GM12878 (cell line): ENCODE measurements around the gene SEC24D. TPM values are rescaled to one million over a fixed set of nuclear protein-coding genes. Genes with fewer than 3 reads are reported as not detected.

Experiments used
- ATAC-seq: fragments of 200-7000 bp; cut with Tn5 transposase; 3 replicates; pipeline ENCODE4 v1.9.1; 2020; ENCODE audit warnings: mild to moderate bottlenecking, moderate library complexity
- BruUV-seq: library from RNA; stranded (reverse); fragments of 400-500 nt; replicated peaks from 2 replicates; lab custom pipeline; 2021; lab: Mats Ljungman, UMichigan
- CTCF ChIA-PET: fragments of 300-600 bp; sonication (Branson Sonifier 250); formaldehyde crosslinking; extraction: SDS; loops from one replicate; lab custom pipeline; 2021; ENCODE audit warnings: inconsistent platforms; lab: Yijun Ruan, JAX
- POLR2A ChIA-PET: fragments of 350-600 bp; formaldehyde crosslinking; extraction: SDS; loops from one replicate; lab custom pipeline; 2021; ENCODE audit warnings: inconsistent platforms; lab: Charles Lee
- RAD21 ChIA-PET: fragments of 300-600 bp; sonication (Branson Sonifier 250); formaldehyde crosslinking; loops from one replicate; lab custom pipeline; 2023; ENCODE audit warnings: antibody characterized with exemption; ENCODE audit not compliant: unreplicated experiment; lab: Charles Lee
- SMC1A ChIA-PET: fragments of 300-600 bp; sonication (Branson Sonifier 250); formaldehyde crosslinking; loops from one replicate; lab custom pipeline; 2023; ENCODE audit not compliant: unreplicated experiment, uncharacterized antibody; lab: Charles Lee
- DNase-seq: peaks from one replicate; pipeline ENCODE4 v3.0.0-alpha.2; 2011; ENCODE audit warnings: low read depth, low spot score
- FAIRE-seq: peaks from 3 replicates; lab custom pipeline; 2011; peaks lifted over from hg19 to GRCh38; lab: Jason Lieb, UNC
- H2AFZ ChIP-seq: 2 replicates; pipeline ENCODE4 v1.6.0; 2011; ENCODE audit warnings: low read depth, low read length, control low read depth; ENCODE audit not compliant: control insufficient read depth
- H3K27ac ChIP-seq: 2 replicates; pipeline ENCODE4 v1.5.1; 2011; ENCODE audit warnings: control low read depth; ENCODE audit not compliant: control insufficient read depth, insufficient read depth
- H3K27me3 ChIP-seq, 2 experiments: replicated peaks in 1 of 2; 2 replicates each; pipeline versions ENCODE4 v1.6.0 to v1.6.1; 2011; ENCODE audit warnings: low read length in 1 of 2; ENCODE audit not compliant: control insufficient read depth in 2 of 2, insufficient read depth in 2 of 2
- H3K36me3 ChIP-seq, 2 experiments: 2 replicates each; pipeline ENCODE4 v1.5.1; 2011; ENCODE audit warnings: low read length in 1 of 2; ENCODE audit not compliant: control insufficient read depth in 2 of 2, insufficient read depth in 2 of 2
- H3K4me1 ChIP-seq: 2 replicates; pipeline ENCODE4 v1.6.1; 2011; ENCODE audit warnings: mild to moderate bottlenecking, low read length, moderate library complexity, mixed read lengths; ENCODE audit not compliant: control insufficient read depth, insufficient read depth
- H3K4me2 ChIP-seq: 2 replicates; pipeline ENCODE4 v1.6.0; 2011; ENCODE audit warnings: control low read depth; ENCODE audit not compliant: control insufficient read depth, insufficient read depth
- H3K4me3 ChIP-seq: fragments of 200-600 bp; sonication (generic); 2 replicates; pipeline ENCODE4 v1.5.1; 2016
- H3K79me2 ChIP-seq: 2 replicates; pipeline ENCODE4 v1.6.0; 2011; ENCODE audit warnings: low read length; ENCODE audit not compliant: control insufficient read depth, insufficient read depth
- H3K9ac ChIP-seq: 2 replicates; pipeline ENCODE4 v1.8.0; 2011; ENCODE audit warnings: low read length, control low read depth, mixed read lengths; ENCODE audit not compliant: control insufficient read depth, insufficient read depth
- H3K9me3 ChIP-seq: replicated peaks from 3 replicates; pipeline ENCODE4 v1.5.1; 2011; ENCODE audit warnings: mild to moderate bottlenecking, low read length; ENCODE audit not compliant: control insufficient read depth, insufficient read depth
- H4K20me1 ChIP-seq: 2 replicates; pipeline ENCODE4 v1.6.0; 2011; ENCODE audit not compliant: control insufficient read depth, insufficient read depth
- BMI1 ChIP-seq: fragments of 450-650 bp; IDR thresholded peaks from 2 replicates; pipeline ENCODE4 v1.6.1; 2016; ENCODE audit warnings: mild to moderate bottlenecking, moderate library complexity, borderline replicate concordance
- FOXM1 ChIP-seq: IDR thresholded peaks from 2 replicates; pipeline ENCODE4 v1.6.1; 2012; ENCODE audit warnings: low read depth, mild to moderate bottlenecking, inconsistent platforms, low read length, moderate library complexity
- LARP7 ChIP-seq: fragments of 450-650 bp; IDR thresholded peaks from 2 replicates; pipeline ENCODE4 v1.6.1; 2017; ENCODE audit warnings: mild to moderate bottlenecking
- MYB ChIP-seq: fragments of 150-350 bp; IDR thresholded peaks from 2 replicates; pipeline ENCODE4 v1.6.1; 2014; ENCODE audit warnings: mild to moderate bottlenecking, low read depth, low read length, borderline replicate concordance
- NR2F1 ChIP-seq: fragments of 450-650 bp; conservative IDR thresholded peaks from 2 replicates; pipeline ENCODE4 v1.6.1; 2017; ENCODE audit warnings: mild to moderate bottlenecking
- NRF1 ChIP-seq: conservative IDR thresholded peaks from 2 replicates; pipeline ENCODE4 v1.6.1; 2011; ENCODE audit warnings: mild to moderate bottlenecking, low read depth, low read length, improper control_type of control experiment
- RCOR1 ChIP-seq: conservative IDR thresholded peaks from 2 replicates; pipeline ENCODE4 v1.6.1; 2012; ENCODE audit warnings: low read depth, low read length, improper control_type of control experiment
- RUNX3 ChIP-seq: IDR thresholded peaks from 2 replicates; pipeline ENCODE4 v1.6.1; 2012; ENCODE audit warnings: low read length, inconsistent platforms
- SUPT20H ChIP-seq: IDR thresholded peaks from 2 replicates; pipeline ENCODE4 v1.6.1; 2011; ENCODE audit warnings: low read depth, mild to moderate bottlenecking, low read length, moderate library complexity, borderline replicate concordance; ENCODE audit not compliant: control insufficient read depth
- TCF12 ChIP-seq: IDR thresholded peaks from 2 replicates; pipeline ENCODE4 v1.6.1; 2011; ENCODE audit warnings: low read depth, mild to moderate bottlenecking, low read length
- TCF7 ChIP-seq: IDR thresholded peaks from 2 replicates; pipeline ENCODE4 v1.6.1; 2014; ENCODE audit warnings: antibody characterized with exemption, borderline replicate concordance
- YBX1 ChIP-seq: fragments of 450-650 bp; IDR thresholded peaks from 2 replicates; pipeline ENCODE4 v1.6.1; 2016; ENCODE audit warnings: antibody characterized with exemption
- WGBS: methylation state at CpG from one replicate; pipeline ENCODE4 v1.1.6; 2016; ENCODE audit warnings: low lambda C conversion rate; ENCODE audit not compliant: insufficient replicate concordance, insufficient coverage; ENCODE audit errors: missing lambda C conversion rate; 5-methylcytosine and 5-hydroxymethylcytosine counted together
- in situ Hi-C: fragments of 300-500 bp; cut with MboI; formaldehyde crosslinking; loops from 9 replicates; pipeline ENCODE4 v1.14.3; 2018; ENCODE audit warnings: mixed read lengths
- intact Hi-C: fragments of 100-400 bp; cut with micrococcal nuclease; formaldehyde crosslinking; loops from one replicate; pipeline ENCODE4 v1.14.2; 2022; ENCODE audit not compliant: unreplicated experiment
- polyA plus RNA-seq, 11 experiments: library from polyadenylated mRNA; depleted of rRNA in 4 of 11; unstranded in 6 of 11; stranded (reverse) in 5 of 11; fragments of >200 nt; fragmentation: Nextera tagmentation in 4 of 11; fragmentation: Illumina TruSeq in 1 of 11; extraction: Ambion mirVana in 4 of 11; extraction: Trizol in 1 of 11; gene quantifications; 1 replicate in 1 of 11; 2 replicates in 10 of 11; pipeline versions ENCODE4 v1.2.1 to v1.2.3, GENCODE V29; 2011 to 2016; ENCODE audit warnings: inconsistent platforms in 2 of 11, missing spikeins in 2 of 11, low read depth in 1 of 11
- total RNA-seq, 4 experiments: library from RNA; depleted of rRNA in 3 of 4; stranded (reverse); fragments of >200 nt in 3 of 4; fragmentation: Illumina TruSeq in 1 of 4; extraction: Trizol in 1 of 4; gene quantifications; 2 replicates each; pipeline versions ENCODE4 v1.2.1 to v1.2.3, GENCODE V29; 2013 to 2021
- TF ChIP-seq, protein P1 (sequence below): IDR thresholded peaks from 2 replicates; pipeline ENCODE4 v1.6.1; 2012; ENCODE audit warnings: low read depth, low read length, improper control_type of control experiment
- TF ChIP-seq, protein P2 (sequence below): fragments of 450-650 bp; IDR thresholded peaks from 2 replicates; pipeline ENCODE4 v1.6.1; 2016; ENCODE audit warnings: mild to moderate bottlenecking
- TF ChIP-seq, protein P3 (sequence below): fragments of 450-650 bp; formaldehyde crosslinking; IDR thresholded peaks from 2 replicates; pipeline ENCODE4 v1.5.0; 2022; ENCODE audit warnings: mild to moderate bottlenecking, missing genetic modification characterization

Gene SEC24D
- total and polyA plus RNA-seq, 10 of the 15 experiments (the other 5 are each of a cell fraction or from before 2014, with no cell fraction given), result 12.8 to 61.9 (median 25.6) TPM

DNA sequence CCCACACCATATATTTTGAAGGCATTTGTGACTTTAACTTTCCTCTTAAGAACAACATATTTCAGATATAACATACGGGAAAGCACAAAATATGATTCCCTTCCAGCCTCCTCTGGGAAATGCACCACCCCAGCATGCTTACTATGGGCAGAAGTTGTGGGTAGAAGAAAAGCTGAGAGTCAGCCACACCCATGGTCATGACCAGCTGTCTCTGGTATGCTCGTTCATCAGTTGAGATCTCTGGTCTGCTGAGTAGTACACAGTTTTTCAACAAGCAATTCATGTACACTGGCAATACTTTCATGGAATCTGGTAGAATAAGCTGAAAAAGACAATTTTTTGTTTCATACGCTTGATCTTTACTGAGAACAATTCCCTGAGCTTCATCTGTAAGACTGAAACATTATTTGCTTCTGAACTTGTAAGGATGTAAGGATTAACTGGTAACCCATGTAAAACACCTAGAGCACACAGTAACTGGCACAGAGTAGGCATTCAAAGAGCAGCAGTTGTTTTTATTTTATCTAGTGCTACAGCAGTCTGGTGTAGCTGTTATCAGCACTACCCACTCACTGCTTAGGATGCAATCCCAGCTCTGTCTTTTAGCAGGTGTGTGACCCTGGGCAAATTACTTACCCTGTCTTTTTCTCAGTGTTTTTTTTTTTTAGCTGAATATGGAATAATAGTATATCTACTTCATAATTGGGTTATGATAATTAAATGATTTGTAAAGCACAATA is 103.2 kb downstream of the SEC24D start:
- WGBS, result 76% methylated on average over 3 of the region's 3 CpGs

More for the DNA sequence above, 103.2 kb downstream of the SEC24D start:
- intact Hi-C loops (no loop called here), in situ Hi-C loops (no loop called here)
- no peak for TF ChIP-seq MYB
- no peak for TF ChIP-seq NR2F1
- TF ChIP-seq LARP7, result no peak
- TF ChIP-seq NRF1, result no peak
- TF ChIP-seq FOXM1, result no peak
- TF ChIP-seq, protein P1, sequence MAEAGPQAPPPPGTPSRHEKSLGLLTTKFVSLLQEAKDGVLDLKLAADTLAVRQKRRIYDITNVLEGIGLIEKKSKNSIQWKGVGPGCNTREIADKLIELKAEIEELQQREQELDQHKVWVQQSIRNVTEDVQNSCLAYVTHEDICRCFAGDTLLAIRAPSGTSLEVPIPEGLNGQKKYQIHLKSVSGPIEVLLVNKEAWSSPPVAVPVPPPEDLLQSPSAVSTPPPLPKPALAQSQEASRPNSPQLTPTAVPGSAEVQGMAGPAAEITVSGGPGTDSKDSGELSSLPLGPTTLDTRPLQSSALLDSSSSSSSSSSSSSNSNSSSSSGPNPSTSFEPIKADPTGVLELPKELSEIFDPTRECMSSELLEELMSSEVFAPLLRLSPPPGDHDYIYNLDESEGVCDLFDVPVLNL, result no peak
- no peak for TF ChIP-seq TCF7
- no peak for TF ChIP-seq RCOR1
- no peak for TF ChIP-seq BMI1
- TF ChIP-seq, protein P2, sequence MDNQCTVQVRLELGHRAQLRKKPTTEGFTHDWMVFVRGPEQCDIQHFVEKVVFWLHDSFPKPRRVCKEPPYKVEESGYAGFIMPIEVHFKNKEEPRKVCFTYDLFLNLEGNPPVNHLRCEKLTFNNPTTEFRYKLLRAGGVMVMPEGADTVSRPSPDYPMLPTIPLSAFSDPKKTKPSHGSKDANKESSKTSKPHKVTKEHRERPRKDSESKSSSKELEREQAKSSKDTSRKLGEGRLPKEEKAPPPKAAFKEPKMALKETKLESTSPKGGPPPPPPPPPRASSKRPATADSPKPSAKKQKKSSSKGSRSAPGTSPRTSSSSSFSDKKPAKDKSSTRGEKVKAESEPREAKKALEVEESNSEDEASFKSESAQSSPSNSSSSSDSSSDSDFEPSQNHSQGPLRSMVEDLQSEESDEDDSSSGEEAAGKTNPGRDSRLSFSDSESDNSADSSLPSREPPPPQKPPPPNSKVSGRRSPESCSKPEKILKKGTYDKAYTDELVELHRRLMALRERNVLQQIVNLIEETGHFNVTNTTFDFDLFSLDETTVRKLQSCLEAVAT, result no peak
- no peak for TF ChIP-seq RUNX3
- no peak for TF ChIP-seq YBX1
- TF ChIP-seq SUPT20H, result no peak
- TF ChIP-seq, protein P3, sequence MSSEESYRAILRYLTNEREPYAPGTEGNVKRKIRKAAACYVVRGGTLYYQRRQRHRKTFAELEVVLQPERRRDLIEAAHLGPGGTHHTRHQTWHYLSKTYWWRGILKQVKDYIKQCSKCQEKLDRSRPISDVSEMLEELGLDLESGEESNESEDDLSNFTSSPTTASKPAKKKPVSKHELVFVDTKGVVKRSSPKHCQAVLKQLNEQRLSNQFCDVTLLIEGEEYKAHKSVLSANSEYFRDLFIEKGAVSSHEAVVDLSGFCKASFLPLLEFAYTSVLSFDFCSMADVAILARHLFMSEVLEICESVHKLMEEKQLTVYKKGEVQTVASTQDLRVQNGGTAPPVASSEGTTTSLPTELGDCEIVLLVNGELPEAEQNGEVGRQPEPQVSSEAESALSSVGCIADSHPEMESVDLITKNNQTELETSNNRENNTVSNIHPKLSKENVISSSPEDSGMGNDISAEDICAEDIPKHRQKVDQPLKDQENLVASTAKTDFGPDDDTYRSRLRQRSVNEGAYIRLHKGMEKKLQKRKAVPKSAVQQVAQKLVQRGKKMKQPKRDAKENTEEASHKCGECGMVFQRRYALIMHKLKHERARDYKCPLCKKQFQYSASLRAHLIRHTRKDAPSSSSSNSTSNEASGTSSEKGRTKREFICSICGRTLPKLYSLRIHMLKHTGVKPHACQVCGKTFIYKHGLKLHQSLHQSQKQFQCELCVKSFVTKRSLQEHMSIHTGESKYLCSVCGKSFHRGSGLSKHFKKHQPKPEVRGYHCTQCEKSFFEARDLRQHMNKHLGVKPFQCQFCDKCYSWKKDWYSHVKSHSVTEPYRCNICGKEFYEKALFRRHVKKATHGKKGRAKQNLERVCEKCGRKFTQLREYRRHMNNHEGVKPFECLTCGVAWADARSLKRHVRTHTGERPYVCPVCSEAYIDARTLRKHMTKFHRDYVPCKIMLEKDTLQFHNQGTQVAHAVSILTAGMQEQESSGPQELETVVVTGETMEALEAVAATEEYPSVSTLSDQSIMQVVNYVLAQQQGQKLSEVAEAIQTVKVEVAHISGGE (CRISPR knock-in tag), result no peak
- no peak for TF ChIP-seq TCF12
- no peaks in the 10 kb centered on the region for H3K79me2 ChIP-seq
- H3K9ac ChIP-seq, result no peak overlapping the region
- ATAC-seq, result no peak
- no peak for DNase-seq
- H3K9me3 ChIP-seq, result no peaks in the 10 kb centered on the region
- H2AFZ ChIP-seq, result no peak overlapping the region
- FAIRE-seq, result no peak
- H3K4me3 ChIP-seq, result no peak overlapping the region
- ChIA-PET POLR2A (no interaction called here), RAD21 (no interaction called here), SMC1A (interaction anchor here (1.3 kb wide), 1 partner anchor 10 kb away, joined by 4 read pairs; no protein-coding TSS in a partner anchor), CTCF (interaction anchor here (0.9 to 1.2 kb wide), 2 partner anchors 13 to 39 kb away, joined by 4 to 5 read pairs; no protein-coding TSS in a partner anchor)
- H3K27me3 ChIP-seq, result no peaks in the 10 kb centered on the region
- H3K4me1 ChIP-seq, result no peaks in the 10 kb centered on the region
- peaks cover 0 to 30% of the 10 kb centered on the region in 2 experiments; a peak in 3 of 4 replicates for H3K36me3 ChIP-seq
- BruUV-seq, result no TSS peak
- no peak overlapping the region for H3K4me2 ChIP-seq
- no peaks in the 10 kb centered on the region for H4K20me1 ChIP-seq
- H3K27ac ChIP-seq, result no peak overlapping the region
